Prostate gland (tissue), 2 donors: ENCODE results near the gene FGD5.

Experiments used
- CTCF ChIP-seq, 4 experiments: fragments of 200-600 bp in 2 of 4; fragments of 450-650 bp in 2 of 4; sonication (generic) in 2 of 4; IDR thresholded peaks; 1 replicate in 3 of 4; 2 replicates in 1 of 4; pipeline ENCODE4 v1.5.1; 2016 to 2019; ENCODE audit warnings: antibody characterized with exemption in 4 of 4, mild to moderate bottlenecking in 2 of 4, moderate library complexity in 2 of 4
- POLR2A ChIP-seq: fragments of 450-650 bp; IDR thresholded peaks from one replicate; pipeline ENCODE4 v1.6.1; 2016; ENCODE audit warnings: antibody characterized with exemption, mild to moderate bottlenecking
- POLR2AphosphoS5 ChIP-seq: sonication (generic); formaldehyde crosslinking; IDR thresholded peaks from one replicate; pipeline ENCODE4 v1.6.1; 2017; ENCODE audit warnings: antibody characterized with exemption

- TF ChIP-seq CTCF (IDR thresholded peaks at IDR 0.05) (no peak), POLR2AphosphoS5 (no peak), POLR2A (no peak)
Observed at GRCh38 chr3:14906355-14906971, 87.7 kb downstream of the FGD5 start.
